Stimulated activated CD4-positive, alpha-beta T cell treated with anti-CD3 and anti-CD28 coated beads, Interleukin-2, amount 100 ng/mL, for 48 hours (primary cell): Measurements from ENCODE around the gene PAK3.
A peak's percentile ranks its signal among the peaks of the same experiment; 100 is the strongest.

ENCODE experiments used
- DNase-seq, 2 donors: peaks; one replicate each; pipeline ENCODE4 v3.0.0-alpha.2; 2020

The PAK3 gene

GRCh38 chrX:111095974-111096895 lies at the start of gene PAK3:
Gene PAK3 (plus strand): TSS chrX:111096191. CDS start chrX:111123104, 26,913 bp downstream.
- DNase-seq = no peak

- DNase-seq = no peak
Measured at GRCh38 chrX:111047575-111047974, 48.4 kb upstream of the PAK3 start.

- DNase-seq = no peak
Measured at GRCh38 chrX:111052478-111052877, 43.5 kb upstream of the PAK3 start.

GRCh38 chrX:111071542-111072277 lies 24.3 kb upstream of the PAK3 start:
- no peak for DNase-seq

- no peak for DNase-seq
Measured at GRCh38 chrX:111083081-111083480, 12.9 kb upstream of the PAK3 start.

GRCh38 chrX:111086591-111087006 lies 9.4 kb upstream of the PAK3 start:
- no peak for DNase-seq

- no peak for DNase-seq
Measured at GRCh38 chrX:111088628-111089027, 7.4 kb upstream of the PAK3 start.

- no peak for DNase-seq
Measured at GRCh38 chrX:111090458-111090857, 5.5 kb upstream of the PAK3 start.

GRCh38 chrX:111098874-111099273 lies 2.9 kb downstream of the PAK3 start:
- DNase-seq = peak; percentile 54 to 72

- DNase-seq = peak in 1 of 2 donors; percentile 26
Measured at GRCh38 chrX:111100191-111100590, 4.2 kb downstream of the PAK3 start.

- no peak for DNase-seq
Measured at GRCh38 chrX:111101580-111101979, 5.6 kb downstream of the PAK3 start.

- no peak for DNase-seq
Measured at GRCh38 chrX:111102636-111103035, 6.6 kb downstream of the PAK3 start.

GRCh38 chrX:111103246-111103645 lies 7.3 kb downstream of the PAK3 start:
- no peak for DNase-seq

GRCh38 chrX:111110098-111110775 lies 14.2 kb downstream of the PAK3 start:
- DNase-seq = no peak

GRCh38 chrX:111114806-111115205 lies 18.8 kb downstream of the PAK3 start:
- DNase-seq = no peak

- DNase-seq = no peak
Measured at GRCh38 chrX:111116666-111117065, 20.7 kb downstream of the PAK3 start.

GRCh38 chrX:111119341-111119740 lies 23.4 kb downstream of the PAK3 start:
- DNase-seq = no peak

- DNase-seq = no peak
Measured at GRCh38 chrX:111123125-111123524, 27.1 kb downstream of the PAK3 start.

- DNase-seq = no peak
Measured at GRCh38 chrX:111123606-111124179, 27.7 kb downstream of the PAK3 start.

GRCh38 chrX:111124418-111124817 lies 28.4 kb downstream of the PAK3 start:
- no peak for DNase-seq

GRCh38 chrX:111127038-111127437 lies 31.0 kb downstream of the PAK3 start:
- DNase-seq = no peak

- no peak for DNase-seq
Measured at GRCh38 chrX:111129921-111130320, 33.9 kb downstream of the PAK3 start.

GRCh38 chrX:111131572-111131971 lies 35.6 kb downstream of the PAK3 start:
- no peak for DNase-seq
